ENCODE data around the gene CASTOR1.

CASTOR1 gene

DNA sequence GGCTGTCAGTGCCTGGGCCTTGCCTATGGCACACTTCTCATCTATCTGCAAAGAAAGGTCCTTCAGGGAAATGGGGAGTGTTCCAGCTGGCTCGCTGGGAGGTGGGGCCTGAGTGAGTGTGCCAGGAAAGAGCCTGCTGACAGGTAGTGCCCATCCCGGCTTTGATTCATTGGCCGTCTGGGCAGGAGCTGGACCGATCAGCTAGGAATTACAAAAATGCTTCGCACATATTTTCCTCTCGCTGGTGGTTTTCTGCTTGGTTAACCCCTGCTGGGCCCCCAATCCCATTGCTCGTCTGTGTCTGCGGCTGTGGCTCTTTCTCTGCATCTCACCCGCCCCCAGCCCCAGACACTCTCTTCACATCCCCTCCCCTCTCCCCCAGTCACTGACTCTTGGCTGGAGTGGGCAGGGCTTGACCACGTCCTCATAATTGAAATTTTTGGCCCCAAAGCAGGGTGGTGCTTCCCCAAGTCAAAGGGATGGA is 53.6 kb downstream of the CASTOR1 start:
- no peaks in the 10 kb centered on the region for H3K9me2 ChIP-seq (replicated peaks; ENCODE audit: control insufficient read depth, low read length)
- no peaks in the 10 kb centered on the region for H3K9me3 ChIP-seq (ENCODE audit: control insufficient read depth, insufficient read depth, low read length)
- no peaks in the 10 kb centered on the region for H3F3A ChIP-seq (ENCODE audit: control insufficient read depth, insufficient read depth)
- H3K4me2 ChIP-seq (ENCODE audit: low read length), result no peak overlapping the region
- no peaks in the 10 kb centered on the region for H3K79me2 ChIP-seq (ENCODE audit: control insufficient read depth, low read length)
- no peak overlapping the region for H3K4me3 ChIP-seq (ENCODE audit: low read length)
- no peak for TF ChIP-seq CTCF (IDR thresholded peaks at IDR 0.05; ENCODE audit: low read depth, low read length, poor library complexity, severe bottlenecking)
- TF ChIP-seq EZH2phosphoT487 (IDR thresholded peaks at IDR 0.05; ENCODE audit: borderline replicate concordance, low read length), result no peak
- no peak overlapping the region for H3K27ac ChIP-seq (ENCODE audit: low read depth, low read length)
- no peaks in the 10 kb centered on the region for H3K36me3 ChIP-seq (ENCODE audit: control insufficient read depth, low read length)
- no peaks in the 10 kb centered on the region for H4K20me1 ChIP-seq (ENCODE audit: control insufficient read depth, insufficient read depth, low read depth, low read length)
- H3K27me3 ChIP-seq (ENCODE audit: control insufficient read depth, low read length), result no peaks in the 10 kb centered on the region; the same call in 1 of the 2 replicates
- H3K4me1 ChIP-seq (ENCODE audit: control insufficient read depth, low read length), result no peaks in the 10 kb centered on the region
